HFF-Myc (cell line): ENCODE results near the gene LPAR1.

Source experiments
- DNase-seq: peaks from one replicate; pipeline ENCODE4 v3.0.0-alpha.2; 2011; ENCODE audit warnings: low read depth; ENCODE audit errors: extremely low read depth
- H3K4me3 ChIP-seq: replicated peaks from 2 replicates; pipeline ENCODE4 v1.5.1; 2011; ENCODE audit warnings: low read depth, mild to moderate bottlenecking, control low read depth, low read length
- CTCF ChIP-seq: IDR thresholded peaks from 2 replicates; pipeline ENCODE4 v1.5.1; 2012; ENCODE audit warnings: mild to moderate bottlenecking, low read depth, low read length, control low read depth; ENCODE audit errors: missing control alignments

LPAR1 gene

GRCh38 chr9:110971234-110971633 is 67.0 kb downstream of the LPAR1 start:
- no peak overlapping the region for H3K4me3 ChIP-seq
- DNase-seq = no peak
- TF ChIP-seq CTCF = no peak

GRCh38 chr9:110969971-110970386 is 68.3 kb downstream of the LPAR1 start:
- H3K4me3 ChIP-seq = no peak overlapping the region
- DNase-seq = no peak
- no peak for TF ChIP-seq CTCF

- DNase-seq = no peak
- TF ChIP-seq CTCF = no peak
- no peak overlapping the region for H3K4me3 ChIP-seq
These were observed 70.2 kb downstream of the LPAR1 start for GRCh38 chr9:110968096-110968495.

GRCh38 chr9:110967196-110967595 is 71.1 kb downstream of the LPAR1 start:
- H3K4me3 ChIP-seq = no peak overlapping the region
- no peak for TF ChIP-seq CTCF
- no peak for DNase-seq

GRCh38 chr9:110960288-110960687 is 78.0 kb downstream of the LPAR1 start:
- no peak for DNase-seq
- TF ChIP-seq CTCF = no peak

GRCh38 chr9:110958847-110959246 is 79.4 kb downstream of the LPAR1 start:
- TF ChIP-seq CTCF = no peak
- DNase-seq = no peak
- no peak overlapping the region for H3K4me3 ChIP-seq

More at GRCh38 chr9:110960288-110960687, 78.0 kb downstream of the LPAR1 start:
- no peak overlapping the region for H3K4me3 ChIP-seq

GRCh38 chr9:110954822-110955291 is 83.4 kb downstream of the LPAR1 start:
- no peak for DNase-seq
- no peak for TF ChIP-seq CTCF
- H3K4me3 ChIP-seq = no peak overlapping the region
